HG02678 (cell line): ENCODE measurements around the gene NCKAP1.
"Not testable (repeated sequence)": the region's sequence is repeated elsewhere in the genome, so short reads cannot be mapped to it uniquely, and the experiment has no call there.

Source experiments
- ATAC-seq: cut with Tn5 transposase; IDR thresholded peaks from one replicate; pipeline ENCODE4 v1.9.1; 2021; ENCODE audit warnings: mild to moderate bottlenecking, moderate library complexity; ENCODE audit not compliant: unreplicated experiment

Gene NCKAP1

GRCh38 chr2:183009249-183009899 is 28.9 kb downstream of the NCKAP1 start:
- ATAC-seq = no peak

- no peak for ATAC-seq
Observed at GRCh38 chr2:183001948-183002347, 36.3 kb downstream of the NCKAP1 start.

DNA sequence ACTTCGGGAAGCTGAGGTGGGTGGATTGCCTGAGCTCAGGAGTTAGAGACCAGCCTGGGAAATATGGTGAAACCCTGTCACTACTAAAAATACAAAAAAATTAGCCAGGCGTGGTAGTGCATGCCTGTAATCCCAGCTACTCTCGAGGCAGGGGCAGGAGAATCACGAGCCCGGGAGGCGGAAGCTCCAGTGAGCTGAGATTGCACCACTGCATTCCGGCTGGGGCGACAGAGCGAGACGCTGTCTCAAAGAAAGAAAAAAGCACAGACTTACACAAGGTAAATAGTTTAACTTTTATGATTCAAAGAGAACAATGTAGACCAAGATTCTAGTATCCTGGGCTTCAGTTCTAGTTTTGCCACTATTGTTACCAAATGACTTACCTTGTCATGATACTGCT is 37.4 kb downstream of the NCKAP1 start:
- no peak for ATAC-seq

DNA sequence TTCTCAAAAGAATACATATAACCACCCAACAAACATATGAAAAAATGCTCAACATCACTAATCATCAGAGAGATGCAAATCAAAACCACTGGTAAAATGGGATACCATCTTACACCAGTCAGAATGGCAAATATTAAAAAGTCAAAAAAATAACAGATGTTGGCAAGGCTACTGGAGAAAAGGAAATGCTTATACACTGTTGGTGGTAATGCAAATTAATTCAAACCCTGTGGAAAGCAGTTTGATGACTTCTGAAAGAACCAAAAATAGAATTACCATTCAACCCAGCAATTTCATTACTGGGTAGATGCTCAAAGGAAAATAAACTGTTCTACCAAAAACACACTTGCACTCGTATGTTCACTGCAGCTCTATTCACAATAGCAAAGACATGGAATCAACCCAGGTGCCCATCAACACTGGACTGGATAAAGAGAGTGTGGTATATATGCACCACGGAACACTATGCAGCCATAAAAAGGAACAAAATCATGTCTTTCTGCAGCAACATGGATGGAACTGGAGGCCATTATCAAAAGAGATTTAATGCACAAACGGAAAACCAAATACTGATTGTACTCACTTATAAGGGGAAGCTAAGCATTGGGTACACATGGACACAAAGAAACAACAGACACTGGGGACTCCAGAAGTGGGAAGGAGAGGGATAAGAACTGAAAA is 38.8 kb downstream of the NCKAP1 start:
- no peak for ATAC-seq

- ATAC-seq = no peak
Observed at GRCh38 chr2:182994228-182994912, 43.9 kb downstream of the NCKAP1 start.

DNA sequence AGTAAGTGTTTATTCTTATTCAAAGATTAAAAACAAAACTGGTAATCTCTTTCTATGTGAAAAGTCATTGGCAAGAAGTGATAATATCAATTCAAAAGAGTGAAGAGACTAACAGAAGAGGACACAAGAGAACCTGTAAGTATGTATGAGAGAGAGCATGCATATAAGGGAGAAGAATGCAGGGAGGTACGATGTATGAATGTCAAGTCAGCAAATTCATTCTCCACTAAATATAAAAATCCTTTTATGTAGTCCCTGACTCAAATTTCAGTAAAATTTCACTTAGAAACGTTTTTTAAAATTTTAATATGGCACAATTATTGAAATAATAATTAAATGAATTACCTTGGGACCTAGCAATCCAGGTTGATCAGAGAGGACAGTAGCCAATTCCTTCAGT is 55.3 kb downstream of the NCKAP1 start:
- ATAC-seq = no peak

DNA sequence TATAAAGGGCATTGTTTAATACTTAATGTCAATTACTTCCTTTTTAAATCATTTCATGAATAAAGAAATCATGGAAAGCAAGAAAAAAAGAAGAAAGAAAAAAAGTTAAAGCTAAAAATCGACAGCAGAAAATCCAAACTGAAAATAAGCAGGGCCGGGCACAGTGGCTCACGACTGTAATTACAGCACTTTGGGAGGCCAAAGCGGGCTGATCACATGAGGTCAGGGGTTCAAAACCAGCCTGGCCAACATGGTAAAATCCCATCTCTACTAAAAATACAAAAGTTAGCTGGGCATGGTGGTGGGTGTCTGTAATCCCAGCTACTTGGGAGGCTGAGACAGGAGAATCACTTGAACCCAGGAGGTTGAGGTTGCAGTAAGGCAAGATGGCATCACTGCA is 56.8 kb downstream of the NCKAP1 start:
- ATAC-seq = not testable (repeated sequence)

DNA sequence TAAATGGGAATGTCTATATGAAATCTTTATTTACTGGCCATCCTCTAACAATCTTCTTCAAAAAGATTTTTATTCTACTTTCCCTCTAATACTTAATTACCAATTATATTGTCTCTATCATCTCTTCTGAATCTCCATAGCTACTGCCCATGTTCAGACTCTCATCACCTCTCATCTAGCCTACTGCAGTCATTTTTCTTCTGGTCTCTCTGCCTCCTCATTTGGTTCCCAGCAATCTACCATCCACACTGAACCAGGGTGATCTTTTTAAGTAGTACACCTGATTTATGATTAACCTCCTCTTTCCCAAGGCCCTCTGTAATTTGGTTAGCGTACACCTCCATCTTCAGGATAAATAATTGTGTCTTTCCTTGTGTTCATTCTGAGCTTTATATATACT is 57.6 kb downstream of the NCKAP1 start:
- no peak for ATAC-seq

DNA sequence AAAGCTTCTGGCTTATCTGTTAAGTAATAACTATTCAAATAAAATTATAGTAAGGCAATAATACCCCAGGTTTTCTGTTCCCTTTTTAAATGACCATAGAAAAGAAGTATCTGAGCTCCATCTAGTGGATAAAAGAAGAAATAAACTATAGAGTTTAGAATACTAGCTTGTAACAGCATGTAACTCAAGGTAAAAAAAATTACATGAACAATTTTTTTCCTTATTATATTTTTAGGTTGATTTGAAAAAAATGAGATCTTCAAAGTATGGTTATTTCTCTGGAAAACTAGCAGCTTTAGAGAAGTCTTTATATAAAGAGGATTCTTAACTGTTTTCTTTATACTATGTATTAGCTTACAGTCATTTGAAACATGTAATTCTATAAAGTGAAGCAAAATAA is 58.1 kb downstream of the NCKAP1 start:
- peak; percentile 75 for ATAC-seq

GRCh38 chr2:182977463-182977862 is 60.8 kb downstream of the NCKAP1 start:
- no peak for ATAC-seq

GRCh38 chr2:182973441-182974352 is 64.6 kb downstream of the NCKAP1 start:
- ATAC-seq = no peak

DNA sequence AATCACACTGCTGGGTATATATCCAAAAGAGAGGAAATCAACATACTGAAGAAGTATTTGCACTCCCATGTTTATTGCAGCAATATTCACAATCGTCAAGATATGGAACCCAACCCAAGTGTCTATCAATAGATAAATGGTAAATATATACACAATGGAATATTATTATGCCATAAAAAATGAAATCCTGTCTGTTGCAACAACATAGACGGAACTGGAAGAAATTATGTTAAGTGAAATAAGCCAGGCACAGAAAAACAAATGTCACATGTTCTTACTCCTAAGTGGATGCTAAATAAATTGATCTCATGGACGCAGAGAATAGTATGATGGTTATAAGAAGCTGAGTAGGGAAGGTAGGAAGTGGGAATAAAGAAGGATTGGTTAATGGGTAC is 65.7 kb downstream of the NCKAP1 start:
- ATAC-seq = no peak

- ATAC-seq = peak; percentile 44
Observed at GRCh38 chr2:182971820-182972547, 66.3 kb downstream of the NCKAP1 start.

- ATAC-seq = no peak
Observed at GRCh38 chr2:182970486-182970885, 67.8 kb downstream of the NCKAP1 start.

DNA sequence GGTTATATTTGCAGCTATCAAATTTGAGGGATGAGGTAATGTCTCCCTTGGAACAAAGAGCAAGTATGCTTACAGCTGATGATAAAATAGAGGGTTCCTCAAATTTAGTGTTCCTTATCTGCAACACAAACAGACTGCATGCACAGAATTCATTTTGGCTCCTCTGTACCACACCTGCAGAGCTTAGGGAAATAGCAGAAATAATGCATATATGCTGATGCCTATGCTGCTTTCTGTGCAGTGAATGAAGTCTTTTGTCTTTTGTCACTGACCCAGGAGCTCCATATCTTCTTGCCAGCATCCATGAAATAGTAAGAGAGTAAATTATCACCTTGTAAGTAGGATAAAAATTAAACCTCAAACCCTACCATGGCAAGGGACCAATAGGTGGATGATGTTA is 69.8 kb downstream of the NCKAP1 start:
- no peak for ATAC-seq

DNA sequence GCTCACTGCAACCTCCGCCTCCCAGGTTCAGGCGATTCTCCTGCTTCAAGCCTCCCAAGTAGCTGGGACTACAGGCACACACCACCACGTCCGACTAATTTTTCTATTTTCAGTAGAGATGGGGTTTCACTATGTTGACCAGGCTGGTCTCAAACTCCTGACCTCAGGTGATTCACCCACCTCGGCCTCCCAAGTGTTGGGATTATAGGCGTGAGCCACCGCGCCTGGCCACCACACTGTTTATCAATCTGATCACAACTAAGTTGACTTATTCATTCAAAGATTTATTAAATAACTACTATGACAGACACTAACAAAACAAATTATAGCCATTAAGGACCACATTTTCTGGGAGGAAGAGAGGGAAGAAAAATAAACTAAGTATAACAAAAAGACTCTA is 71.9 kb downstream of the NCKAP1 start:
- not testable (repeated sequence) for ATAC-seq

- ATAC-seq = no peak
Observed at GRCh38 chr2:182962641-182963040, 75.6 kb downstream of the NCKAP1 start.

GRCh38 chr2:182960869-182961268 is 77.4 kb downstream of the NCKAP1 start:
- ATAC-seq = not testable (repeated sequence)

- no peak for ATAC-seq
Observed at GRCh38 chr2:182954789-182955188, 83.5 kb downstream of the NCKAP1 start.

DNA sequence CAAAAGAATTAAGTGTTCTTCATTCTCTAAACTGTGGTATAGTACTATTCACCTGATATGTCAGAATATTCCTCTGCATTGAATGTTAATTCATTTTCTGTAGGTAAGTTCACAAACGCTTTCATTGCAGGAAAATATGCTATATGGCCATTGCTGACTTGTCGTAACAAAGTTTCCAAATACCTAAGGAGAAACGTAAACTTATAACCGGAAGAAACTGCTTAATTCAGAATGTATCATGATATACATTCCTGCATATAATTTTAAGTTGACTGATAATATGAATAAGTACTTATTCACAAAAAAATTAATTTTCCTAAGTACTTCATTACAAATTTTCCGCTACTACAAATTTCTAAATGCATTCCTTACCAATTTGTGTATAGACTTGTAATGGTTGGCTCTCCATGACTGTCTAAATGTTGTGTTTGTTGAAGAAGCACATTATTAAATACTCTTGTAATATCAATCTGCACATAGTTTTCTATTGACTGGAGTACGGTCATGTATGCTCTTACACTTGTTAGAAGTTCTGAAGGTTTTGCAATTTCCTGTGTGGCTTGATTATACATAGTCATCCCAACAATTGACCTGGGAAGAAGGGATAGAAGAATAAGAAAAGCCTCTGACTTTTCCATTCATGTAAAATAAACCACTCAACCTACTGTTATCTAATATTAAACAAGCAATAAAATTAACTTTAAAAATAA is 85.4 kb downstream of the NCKAP1 start:
- ATAC-seq = no peak
